C4-2B (cell line): ENCODE data around the gene ZNF69.

Source experiments
- ZFX ChIP-seq: fragments of 450-650 bp; IDR thresholded peaks from 2 replicates; pipeline ENCODE4 v1.6.1; 2017
- TF ChIP-seq, protein P1 (sequence below): fragments of 450-650 bp; conservative IDR thresholded peaks from 2 replicates; pipeline ENCODE4 v1.5.1; 2017; ENCODE audit warnings: mild to moderate bottlenecking

GRCh38 chr19:11868188-11868587 is 19.4 kb upstream of the ZNF69 start:
- TF ChIP-seq, protein P1, sequence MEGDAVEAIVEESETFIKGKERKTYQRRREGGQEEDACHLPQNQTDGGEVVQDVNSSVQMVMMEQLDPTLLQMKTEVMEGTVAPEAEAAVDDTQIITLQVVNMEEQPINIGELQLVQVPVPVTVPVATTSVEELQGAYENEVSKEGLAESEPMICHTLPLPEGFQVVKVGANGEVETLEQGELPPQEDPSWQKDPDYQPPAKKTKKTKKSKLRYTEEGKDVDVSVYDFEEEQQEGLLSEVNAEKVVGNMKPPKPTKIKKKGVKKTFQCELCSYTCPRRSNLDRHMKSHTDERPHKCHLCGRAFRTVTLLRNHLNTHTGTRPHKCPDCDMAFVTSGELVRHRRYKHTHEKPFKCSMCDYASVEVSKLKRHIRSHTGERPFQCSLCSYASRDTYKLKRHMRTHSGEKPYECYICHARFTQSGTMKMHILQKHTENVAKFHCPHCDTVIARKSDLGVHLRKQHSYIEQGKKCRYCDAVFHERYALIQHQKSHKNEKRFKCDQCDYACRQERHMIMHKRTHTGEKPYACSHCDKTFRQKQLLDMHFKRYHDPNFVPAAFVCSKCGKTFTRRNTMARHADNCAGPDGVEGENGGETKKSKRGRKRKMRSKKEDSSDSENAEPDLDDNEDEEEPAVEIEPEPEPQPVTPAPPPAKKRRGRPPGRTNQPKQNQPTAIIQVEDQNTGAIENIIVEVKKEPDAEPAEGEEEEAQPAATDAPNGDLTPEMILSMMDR = no peak
- no peak for TF ChIP-seq ZFX
